Measurements from ENCODE around the gene ATP12A. TPM values are rescaled to one million over a fixed set of nuclear protein-coding genes. Genes with fewer than 3 reads are reported as not detected.
A peak's percentile ranks its signal among the peaks of the same experiment; 100 is the strongest.

Gene ATP12A
- total and polyA plus RNA-seq, 2 of the 8 experiments (the other 6 are each of a cell fraction or from before 2014, with no cell fraction given): 0.80 to 1.3 TPM

DNA sequence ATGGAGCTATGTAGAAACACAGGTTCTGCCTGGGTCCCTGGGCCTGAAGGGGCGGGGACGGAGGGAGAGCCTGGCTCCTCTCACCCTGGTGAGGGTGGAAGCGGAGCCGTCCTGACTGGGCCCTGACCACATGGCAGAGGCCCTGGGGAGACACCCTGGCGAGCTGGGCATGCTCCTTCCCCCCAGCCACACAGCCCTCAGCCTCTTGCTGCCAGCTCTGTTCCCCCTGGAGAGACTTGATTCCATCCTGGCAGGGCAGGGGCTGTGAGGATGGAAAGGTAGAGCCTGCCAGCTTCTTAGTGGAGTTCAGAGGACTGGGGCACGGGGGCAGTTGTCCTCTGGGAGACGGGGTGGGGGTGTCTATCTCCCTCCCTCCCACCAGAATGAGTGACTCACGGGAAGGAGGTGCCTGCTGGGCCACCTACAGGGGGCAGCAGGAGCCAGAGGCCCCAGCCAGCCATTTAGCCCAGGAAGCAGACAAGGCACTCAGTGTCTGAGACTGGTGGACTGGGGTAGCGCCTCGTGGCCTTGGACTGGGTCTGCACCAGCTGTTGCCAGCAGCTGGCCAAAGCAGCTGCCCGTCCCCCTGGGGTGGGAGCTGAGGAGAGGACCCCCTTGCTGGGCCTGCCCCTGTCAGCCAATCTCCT is 60.9 kb downstream of the ATP12A start:
- POLR2A ChIA-PET (ENCODE audit: partially characterized antibody): interaction anchor here (1.0 to 1.4 kb wide), 3 partner anchors 9 to 178 kb away, joined by 3 to 5 read pairs (median 4); no protein-coding TSS in a partner anchor
- 80% methylated on average over 8 of the region's 11 CpGs; no CpG with 5 or more reads in 1 of the 2 experiments for WGBS, 2 experiments (ENCODE audit: extremely low coverage in 1 of 2, insufficient coverage in 1 of 2, insufficient read length in 1 of 2, insufficient replicate concordance in 2 of 2, low coverage in 1 of 2, low lambda C conversion rate in 2 of 2, missing lambda C conversion rate in 1 of 2)
- H2BK20ac ChIP-seq (ENCODE audit: low read length): no peak overlapping the region
- no peaks in the 10 kb centered on the region for H3K79me1 ChIP-seq (ENCODE audit: low read depth, low read length)
- H3K9me3 ChIP-seq (ENCODE audit: insufficient read depth in 2 of 2, low read depth in 1 of 2, low read length in 1 of 2): no peaks in the 10 kb centered on the region; a peak in 1 of 4 replicates
- no peaks in the 10 kb centered on the region for H3K79me2 ChIP-seq (ENCODE audit: control insufficient read depth in 1 of 2, insufficient read depth in 2 of 2, low read length in 2 of 2)
- FAIRE-seq: no peak
- H3K4ac ChIP-seq (replicated peaks; ENCODE audit: insufficient read length, low read depth, low read length): no peak overlapping the region
- H2BK15ac ChIP-seq (ENCODE audit: low read length): no peak overlapping the region
- H3K56ac ChIP-seq (replicated peaks; ENCODE audit: insufficient read length, low read depth, low read length): no peak overlapping the region
- peaks cover 0 to 2% of the 10 kb centered on the region in 2 experiments for H4K20me1 ChIP-seq (replicated peaks in 1 of 2; ENCODE audit: control insufficient read depth in 1 of 2, insufficient read depth in 2 of 2, low read length in 2 of 2)
- no peak for DNase-seq (ENCODE audit: low read depth in 1 of 2, low spot score in 2 of 2)
- no peak overlapping the region for H3K27ac ChIP-seq (ENCODE audit: low read depth, low read length)
- H3K9ac ChIP-seq (replicated peaks in 1 of 4; ENCODE audit: extremely low read depth in 1 of 4, low read depth in 3 of 4, low read length in 3 of 4): no peak overlapping the region
- H3K4me2 ChIP-seq (ENCODE audit: insufficient read depth in 1 of 2, low read depth in 2 of 2, low read length in 2 of 2): no peak overlapping the region
- H3K36me3 ChIP-seq (ENCODE audit: control insufficient read depth in 2 of 4, insufficient read depth in 4 of 4, low read length in 3 of 4): peaks cover 0 to 5% (median 0%) of the 10 kb centered on the region in 4 experiments; a peak in 1 of 8 replicates
- CTCF ChIA-PET (ENCODE audit: partially characterized antibody): interaction anchor here (0.9 to 2.7 kb wide), 22 partner anchors 9 to 696 kb away, joined by 3 to 10 read pairs (median 4); no protein-coding TSS in a partner anchor
- peak overlapping the region; percentile 31; the same call in 1 of the 2 replicates for H4K8ac ChIP-seq (ENCODE audit: extremely low read depth, insufficient read depth, low read length)
- H3K27me3 ChIP-seq (replicated peaks in 1 of 4; ENCODE audit: control insufficient read depth in 3 of 4, extremely low read depth in 1 of 4, insufficient read depth in 3 of 4, low read length in 3 of 4): peaks cover 19 to 29% (median 28%) of the 10 kb centered on the region in 4 experiments
- no peak overlapping the region for H2AFZ ChIP-seq (ENCODE audit: low read length)
- no peak overlapping the region for H3K14ac ChIP-seq (ENCODE audit: insufficient read length)
- no peak overlapping the region for H2BK5ac ChIP-seq (ENCODE audit: low read depth, low read length)
- peaks cover 3% of the 10 kb centered on the region; the same call in 1 of the 2 replicates for H3K23me2 ChIP-seq (ENCODE audit: low read depth, low read length)
- H4K91ac ChIP-seq (replicated peaks; ENCODE audit: insufficient read length, low read length): no peak overlapping the region
- no peak overlapping the region for H3K18ac ChIP-seq (ENCODE audit: extremely low read depth, low read length)
- no peak overlapping the region for H4K5ac ChIP-seq (ENCODE audit: insufficient read length, low read depth, low read length)
- peaks cover 0 to 4% (median 1%) of the 10 kb centered on the region in 4 experiments; a peak in 1 of 7 replicates for H3K4me1 ChIP-seq (replicated peaks in 1 of 4; ENCODE audit: control insufficient read depth in 3 of 4, insufficient read depth in 4 of 4, low read length in 3 of 4)
- peak overlapping the region; percentile 22; the same call in 1 of the 2 replicates for H2BK12ac ChIP-seq (ENCODE audit: low read depth, low read length)
- no peak overlapping the region for H2BK120ac ChIP-seq (replicated peaks; ENCODE audit: low read depth, low read length)
- H3K4me3 ChIP-seq (ENCODE audit: extremely low read depth in 1 of 4, insufficient read depth in 2 of 4, low read depth in 3 of 4, low read length in 4 of 4): no peak overlapping the region
- H2AK5ac ChIP-seq (ENCODE audit: low read depth, low read length): no peak overlapping the region
- H3K23ac ChIP-seq (ENCODE audit: insufficient read length): no peak overlapping the region
- TF ChIP-seq SIRT6 (IDR thresholded peaks at IDR 0.05; ENCODE audit: low read length) (no peak), POU5F1 (IDR thresholded peaks at IDR 0.05; ENCODE audit: low read depth, low read length) (no peak), POLR2A (IDR thresholded peaks at IDR 0.05; ENCODE audit: control extremely low read depth in 1 of 2, low read depth in 2 of 2, low read length in 2 of 2) (no peak), BRCA1 (IDR thresholded peaks at IDR 0.05; ENCODE audit: low read depth, low read length) (no peak), JUND (IDR thresholded peaks at IDR 0.05; ENCODE audit: low read length) (peak; percentile 39; the same call in 1 of the 2 replicates), RAD21 (IDR thresholded peaks at IDR 0.05 in 1 of 2, conservative IDR thresholded peaks at IDR 0.05 in 1 of 2; ENCODE audit: low read depth in 2 of 2, low read length in 2 of 2) (peak; percentile 23 to 50; a peak in 3 of 4 replicates)
- TF ChIP-seq, protein P1, sequence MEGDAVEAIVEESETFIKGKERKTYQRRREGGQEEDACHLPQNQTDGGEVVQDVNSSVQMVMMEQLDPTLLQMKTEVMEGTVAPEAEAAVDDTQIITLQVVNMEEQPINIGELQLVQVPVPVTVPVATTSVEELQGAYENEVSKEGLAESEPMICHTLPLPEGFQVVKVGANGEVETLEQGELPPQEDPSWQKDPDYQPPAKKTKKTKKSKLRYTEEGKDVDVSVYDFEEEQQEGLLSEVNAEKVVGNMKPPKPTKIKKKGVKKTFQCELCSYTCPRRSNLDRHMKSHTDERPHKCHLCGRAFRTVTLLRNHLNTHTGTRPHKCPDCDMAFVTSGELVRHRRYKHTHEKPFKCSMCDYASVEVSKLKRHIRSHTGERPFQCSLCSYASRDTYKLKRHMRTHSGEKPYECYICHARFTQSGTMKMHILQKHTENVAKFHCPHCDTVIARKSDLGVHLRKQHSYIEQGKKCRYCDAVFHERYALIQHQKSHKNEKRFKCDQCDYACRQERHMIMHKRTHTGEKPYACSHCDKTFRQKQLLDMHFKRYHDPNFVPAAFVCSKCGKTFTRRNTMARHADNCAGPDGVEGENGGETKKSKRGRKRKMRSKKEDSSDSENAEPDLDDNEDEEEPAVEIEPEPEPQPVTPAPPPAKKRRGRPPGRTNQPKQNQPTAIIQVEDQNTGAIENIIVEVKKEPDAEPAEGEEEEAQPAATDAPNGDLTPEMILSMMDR (IDR thresholded peaks at IDR 0.05; ENCODE audit: control extremely low read depth in 1 of 3, insufficient read depth in 1 of 3, low read depth in 1 of 3, low read length in 3 of 3): peak in 2 of 3 experiments; percentile 31 to 57; a peak in 3 of 4 replicates
- TF ChIP-seq, protein P2, sequence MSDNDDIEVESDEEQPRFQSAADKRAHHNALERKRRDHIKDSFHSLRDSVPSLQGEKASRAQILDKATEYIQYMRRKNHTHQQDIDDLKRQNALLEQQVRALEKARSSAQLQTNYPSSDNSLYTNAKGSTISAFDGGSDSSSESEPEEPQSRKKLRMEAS (IDR thresholded peaks at IDR 0.05): no peak

Measured in H1 (cell line).